ENCODE measurements around the gene GPR89A. TPM values are rescaled to one million over a fixed set of nuclear protein-coding genes. Genes with fewer than 3 reads are reported as not detected.

The GPR89A gene
- total RNA-seq, 1 donor: 32.7 TPM

GRCh38 chr1:145690587-145691558 lies 83.1 kb downstream of the GPR89A start:
- TF ChIP-seq CTCF (IDR thresholded peaks at IDR 0.05; ENCODE audit: insufficient read depth, low read length): no peak
- peak; percentile 61 for DNase-seq (ENCODE audit: low read depth)
- no peak overlapping the region for H3K4me3 ChIP-seq (ENCODE audit: low read depth, low read length)

- H3K4me3 ChIP-seq (ENCODE audit: low read depth, low read length): no peak overlapping the region
- no peak for DNase-seq (ENCODE audit: low read depth)
- TF ChIP-seq CTCF (IDR thresholded peaks at IDR 0.05; ENCODE audit: insufficient read depth, low read length): no peak
Measured at GRCh38 chr1:145692785-145693443, 85.1 kb downstream of the GPR89A start.

GRCh38 chr1:145695821-145696629 lies 88.2 kb downstream of the GPR89A start:
- no peak overlapping the region for H3K4me3 ChIP-seq (ENCODE audit: low read depth, low read length)
- TF ChIP-seq CTCF (IDR thresholded peaks at IDR 0.05; ENCODE audit: insufficient read depth, low read length): no peak
- DNase-seq (ENCODE audit: low read depth): no peak

- no peak for TF ChIP-seq CTCF (IDR thresholded peaks at IDR 0.05; ENCODE audit: insufficient read depth, low read length)
- no peak overlapping the region for H3K4me3 ChIP-seq (ENCODE audit: low read depth, low read length)
- DNase-seq (ENCODE audit: low read depth): no peak
Measured at GRCh38 chr1:145696630-145696960, 88.8 kb downstream of the GPR89A start.

DNA sequence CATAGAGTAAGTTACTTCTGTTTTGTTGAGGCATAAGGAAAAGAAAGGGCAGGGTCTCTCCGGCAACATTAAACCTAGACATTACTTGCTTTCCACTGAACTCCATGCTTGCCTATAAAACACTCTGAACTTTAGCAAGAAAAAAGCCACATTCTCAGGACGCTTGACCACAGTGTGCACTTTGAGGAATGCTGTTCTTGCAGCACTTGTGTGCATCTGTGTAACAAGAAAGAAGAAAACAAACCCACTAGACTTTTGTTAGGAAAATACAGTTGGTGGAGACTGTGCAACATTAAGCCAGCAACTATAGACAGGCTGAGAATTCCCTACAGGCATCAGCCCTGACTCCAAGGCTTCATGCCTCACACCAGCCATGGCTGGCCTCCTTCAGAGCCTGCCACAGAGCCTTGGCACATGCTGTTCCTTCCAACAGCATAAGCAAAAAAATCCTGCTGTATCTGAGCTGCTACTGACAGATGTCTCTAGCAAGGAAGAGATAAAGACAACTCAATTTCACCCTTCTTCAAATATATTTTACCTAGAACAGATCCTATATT lies 93.6 kb downstream of the GPR89A start:
- H3K4me3 ChIP-seq (ENCODE audit: low read depth, low read length): no peak overlapping the region
- no peak for TF ChIP-seq CTCF (IDR thresholded peaks at IDR 0.05; ENCODE audit: insufficient read depth, low read length)
- no peak for DNase-seq (ENCODE audit: low read depth)

DNA sequence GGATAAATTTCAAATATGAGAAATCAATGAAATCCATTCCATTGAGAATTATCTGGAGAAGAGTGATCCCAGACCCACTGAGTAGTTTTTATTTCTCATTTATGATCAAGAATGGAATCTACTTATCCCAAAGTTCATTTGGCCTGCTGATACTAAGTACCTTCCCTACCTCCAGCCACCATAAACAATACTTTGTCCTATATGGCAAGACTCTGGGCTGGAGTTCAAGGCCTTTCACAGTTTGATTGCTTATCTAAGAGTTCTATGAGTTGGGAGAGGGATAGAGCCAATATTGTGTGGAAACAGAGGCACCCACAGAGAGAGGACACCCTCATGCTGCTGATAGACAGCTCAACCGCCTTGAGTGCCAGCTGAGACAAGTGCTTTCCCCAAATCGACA lies 94.3 kb downstream of the GPR89A start:
- no peak overlapping the region for H3K4me3 ChIP-seq (ENCODE audit: low read depth, low read length)
- no peak for TF ChIP-seq CTCF (IDR thresholded peaks at IDR 0.05; ENCODE audit: insufficient read depth, low read length)
- DNase-seq (ENCODE audit: low read depth): no peak
